HEK293 (cell line): ENCODE measurements around the gene SORL1.
"Not testable (repeated sequence)": the region's sequence is repeated elsewhere in the genome, so short reads cannot be mapped to it uniquely, and the experiment has no call there.

ENCODE experiments used
- CTCF ChIA-PET: fragments of 350-600 bp; formaldehyde crosslinking; extraction: SDS; loops from one replicate; lab custom pipeline; 2021; ENCODE audit warnings: antibody characterized with exemption; lab: Yijun Ruan, JAX
- POLR2A ChIA-PET: fragments of 300-600 bp; formaldehyde crosslinking; extraction: SDS; loops from one replicate; lab custom pipeline; 2020; ENCODE audit warnings: antibody characterized with exemption, inconsistent platforms; lab: Yijun Ruan, JAX
- H3K27ac ChIP-seq: fragments of 200-500 bp; sonication (Bioruptor generic); 2 replicates; pipeline ENCODE4 v1.5.1; 2014; ENCODE audit warnings: low read depth, low read length, control low read depth, inconsistent platforms; ENCODE audit errors: extremely low read depth
- H3K36me3 ChIP-seq, 2 experiments: fragments of 200-500 bp in 1 of 2; sonication (Bioruptor generic) in 1 of 2; 1 replicate in 1 of 2; 2 replicates in 1 of 2; pipeline ENCODE4 v1.5.1; 2014 to 2017; ENCODE audit warnings: inconsistent platforms in 2 of 2, low read length in 2 of 2; ENCODE audit not compliant: control insufficient read depth in 2 of 2, insufficient read depth in 1 of 2
- H3K4me1 ChIP-seq: fragments of 200-500 bp; sonication (Bioruptor generic); 2 replicates; pipeline ENCODE4 v1.5.1; 2014; ENCODE audit warnings: mild to moderate bottlenecking, low read length, inconsistent platforms; ENCODE audit not compliant: control insufficient read depth, insufficient read depth
- H3K4me3 ChIP-seq: 2 replicates; pipeline ENCODE4 v1.5.1; 2011; ENCODE audit warnings: low read depth, mild to moderate bottlenecking, control low read depth, low read length, moderate library complexity
- H3K9me3 ChIP-seq: fragments of 200-500 bp; sonication (Bioruptor generic); 2 replicates; pipeline ENCODE4 v1.5.1; 2014; ENCODE audit warnings: low read depth, low read length, inconsistent platforms; ENCODE audit not compliant: control insufficient read depth, insufficient read depth
- YY1 ChIP-seq: fragments of 450-650 bp; formaldehyde crosslinking; IDR thresholded peaks from 2 replicates; pipeline ENCODE4 v1.5.1; 2018; ENCODE audit warnings: missing biosample characterization, missing genetic modification characterization
- ZBTB17 ChIP-seq: fragments of 450-650 bp; formaldehyde crosslinking; IDR thresholded peaks from 2 replicates; pipeline ENCODE4 v1.5.1; 2016; ENCODE audit warnings: missing biosample characterization, missing genetic modification characterization
- ZFP69B ChIP-seq: fragments of 450-650 bp; formaldehyde crosslinking; IDR thresholded peaks from 2 replicates; pipeline ENCODE4 v1.5.1; 2016; ENCODE audit warnings: missing biosample characterization, missing genetic modification characterization
- ZXDB ChIP-seq: fragments of 450-650 bp; formaldehyde crosslinking; IDR thresholded peaks from 2 replicates; pipeline ENCODE4 v1.5.1; 2016; ENCODE audit warnings: missing biosample characterization, missing genetic modification characterization
- TF ChIP-seq, protein P1 (sequence below): fragments of 450-650 bp; formaldehyde crosslinking; IDR thresholded peaks from 2 replicates; pipeline ENCODE4 v1.5.1; 2016; ENCODE audit warnings: missing biosample characterization, missing genetic modification characterization
- TF ChIP-seq, protein P2 (sequence below): fragments of 450-650 bp; formaldehyde crosslinking; IDR thresholded peaks from 2 replicates; pipeline ENCODE4 v1.5.1; 2016; ENCODE audit warnings: missing biosample characterization, missing genetic modification characterization
- TF ChIP-seq, protein P3 (sequence below): fragments of 450-650 bp; formaldehyde crosslinking; IDR thresholded peaks from 2 replicates; pipeline ENCODE4 v1.5.1; 2016; ENCODE audit warnings: missing biosample characterization, missing genetic modification characterization
- TF ChIP-seq, protein P4 (sequence below): fragments of 450-650 bp; formaldehyde crosslinking; IDR thresholded peaks from 2 replicates; pipeline ENCODE4 v1.5.1; 2017; ENCODE audit warnings: missing biosample characterization, missing genetic modification characterization
- TF ChIP-seq, protein P5 (sequence below): sonication (generic); formaldehyde crosslinking; IDR thresholded peaks from 2 replicates; pipeline ENCODE4 v1.8.1; 2022; ENCODE audit warnings: mild to moderate bottlenecking, moderate library complexity, missing genetic modification reagents

SORL1 gene

DNA sequence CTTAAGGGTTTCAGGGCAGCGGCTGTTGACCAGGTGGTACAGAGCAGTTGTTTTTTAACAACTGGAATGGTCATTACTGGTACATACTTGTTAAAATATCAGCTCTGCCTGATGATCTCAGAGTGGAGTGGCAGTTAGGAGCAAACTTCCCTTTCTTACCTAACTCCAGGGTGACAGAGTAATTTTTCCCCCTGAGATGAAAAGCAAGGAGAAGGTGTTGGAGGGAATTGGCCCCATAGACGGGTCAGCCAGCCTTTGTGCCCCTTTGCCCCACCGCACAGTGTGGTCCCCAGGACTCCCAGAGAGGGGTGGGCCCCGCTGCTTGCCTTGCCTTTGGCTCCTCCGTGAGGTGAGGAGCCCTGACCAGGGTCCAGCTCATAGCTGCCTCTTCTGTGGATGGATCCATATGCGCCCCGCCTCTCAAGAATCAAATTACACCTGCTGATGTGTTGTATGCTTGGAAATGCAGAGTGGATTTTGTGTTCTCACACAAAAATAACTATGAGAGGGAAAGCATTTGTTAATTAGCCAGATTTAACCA is 27.7 kb downstream of the SORL1 start:
- TF ChIP-seq YY1 (tag by site-specific recombination) (no peak), ZBTB17 (tag by site-specific recombination) (no peak), ZXDB (no peak), ZFP69B (tag by site-specific recombination) (peak; percentile 56; the same call in 1 of the 2 replicates)
- TF ChIP-seq, protein P1, sequence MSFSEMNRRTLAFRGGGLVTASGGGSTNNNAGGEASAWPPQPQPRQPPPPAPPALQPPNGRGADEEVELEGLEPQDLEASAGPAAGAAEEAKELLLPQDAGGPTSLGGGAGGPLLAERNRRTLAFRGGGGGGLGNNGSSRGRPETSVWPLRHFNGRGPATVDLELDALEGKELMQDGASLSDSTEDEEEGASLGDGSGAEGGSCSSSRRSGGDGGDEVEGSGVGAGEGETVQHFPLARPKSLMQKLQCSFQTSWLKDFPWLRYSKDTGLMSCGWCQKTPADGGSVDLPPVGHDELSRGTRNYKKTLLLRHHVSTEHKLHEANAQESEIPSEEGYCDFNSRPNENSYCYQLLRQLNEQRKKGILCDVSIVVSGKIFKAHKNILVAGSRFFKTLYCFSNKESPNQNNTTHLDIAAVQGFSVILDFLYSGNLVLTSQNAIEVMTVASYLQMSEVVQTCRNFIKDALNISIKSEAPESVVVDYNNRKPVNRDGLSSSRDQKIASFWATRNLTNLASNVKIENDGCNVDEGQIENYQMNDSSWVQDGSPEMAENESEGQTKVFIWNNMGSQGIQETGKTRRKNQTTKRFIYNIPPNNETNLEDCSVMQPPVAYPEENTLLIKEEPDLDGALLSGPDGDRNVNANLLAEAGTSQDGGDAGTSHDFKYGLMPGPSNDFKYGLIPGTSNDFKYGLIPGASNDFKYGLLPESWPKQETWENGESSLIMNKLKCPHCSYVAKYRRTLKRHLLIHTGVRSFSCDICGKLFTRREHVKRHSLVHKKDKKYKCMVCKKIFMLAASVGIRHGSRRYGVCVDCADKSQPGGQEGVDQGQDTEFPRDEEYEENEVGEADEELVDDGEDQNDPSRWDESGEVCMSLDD (tag by site-specific recombination): no peak
- TF ChIP-seq, protein P2, sequence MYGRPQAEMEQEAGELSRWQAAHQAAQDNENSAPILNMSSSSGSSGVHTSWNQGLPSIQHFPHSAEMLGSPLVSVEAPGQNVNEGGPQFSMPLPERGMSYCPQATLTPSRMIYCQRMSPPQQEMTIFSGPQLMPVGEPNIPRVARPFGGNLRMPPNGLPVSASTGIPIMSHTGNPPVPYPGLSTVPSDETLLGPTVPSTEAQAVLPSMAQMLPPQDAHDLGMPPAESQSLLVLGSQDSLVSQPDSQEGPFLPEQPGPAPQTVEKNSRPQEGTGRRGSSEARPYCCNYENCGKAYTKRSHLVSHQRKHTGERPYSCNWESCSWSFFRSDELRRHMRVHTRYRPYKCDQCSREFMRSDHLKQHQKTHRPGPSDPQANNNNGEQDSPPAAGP: no peak
- TF ChIP-seq, protein P3, sequence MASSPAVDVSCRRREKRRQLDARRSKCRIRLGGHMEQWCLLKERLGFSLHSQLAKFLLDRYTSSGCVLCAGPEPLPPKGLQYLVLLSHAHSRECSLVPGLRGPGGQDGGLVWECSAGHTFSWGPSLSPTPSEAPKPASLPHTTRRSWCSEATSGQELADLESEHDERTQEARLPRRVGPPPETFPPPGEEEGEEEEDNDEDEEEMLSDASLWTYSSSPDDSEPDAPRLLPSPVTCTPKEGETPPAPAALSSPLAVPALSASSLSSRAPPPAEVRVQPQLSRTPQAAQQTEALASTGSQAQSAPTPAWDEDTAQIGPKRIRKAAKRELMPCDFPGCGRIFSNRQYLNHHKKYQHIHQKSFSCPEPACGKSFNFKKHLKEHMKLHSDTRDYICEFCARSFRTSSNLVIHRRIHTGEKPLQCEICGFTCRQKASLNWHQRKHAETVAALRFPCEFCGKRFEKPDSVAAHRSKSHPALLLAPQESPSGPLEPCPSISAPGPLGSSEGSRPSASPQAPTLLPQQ: peak; percentile 73
- Histone ChIP-seq H3K4me1 (no peaks in the 10 kb centered on the region), H3K4me3 (no peak overlapping the region), H3K36me3 (peaks cover 0 to 4% of the 10 kb centered on the region in 2 experiments; a peak in 1 of 3 replicates), H3K27ac (no peak overlapping the region), H3K9me3 (no peaks in the 10 kb centered on the region)
- ChIA-PET CTCF (no interaction called here), POLR2A (no interaction called here)

DNA sequence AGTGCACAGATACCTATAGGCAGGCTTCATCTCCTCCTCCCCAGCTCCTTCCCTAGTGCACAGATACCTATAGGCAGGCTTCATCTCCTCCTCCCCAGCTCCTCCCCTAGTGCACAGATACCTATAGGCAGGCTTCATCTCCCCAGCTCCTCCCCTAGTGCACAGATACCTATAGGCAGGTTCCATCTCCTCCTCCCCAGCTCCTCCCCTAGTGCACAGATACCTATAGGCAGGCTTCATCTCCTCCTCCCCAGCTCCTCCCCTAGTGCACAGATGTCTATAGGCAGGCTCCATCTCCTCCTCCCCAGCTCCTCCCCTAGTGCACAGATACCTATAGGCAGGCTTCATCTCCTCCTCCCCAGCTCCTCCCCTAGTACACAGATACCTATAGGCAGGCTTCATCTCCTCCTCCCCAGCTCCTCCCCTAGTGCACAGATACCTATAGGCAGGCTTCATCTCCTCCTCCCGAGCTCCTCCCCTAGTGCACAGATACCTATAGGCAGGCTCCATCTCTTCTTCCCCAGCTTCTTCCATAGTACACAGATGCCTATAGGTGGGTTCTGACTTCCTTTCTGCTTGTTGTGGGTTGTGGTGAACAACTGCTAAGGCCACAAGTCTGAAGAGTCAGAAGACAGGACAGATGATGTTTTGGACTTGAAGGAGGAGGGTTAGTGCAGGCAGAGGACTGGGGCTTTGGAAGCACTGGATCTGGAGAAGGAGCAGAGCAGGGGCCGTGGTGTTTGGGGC is 29.5 kb downstream of the SORL1 start:
- POLR2A ChIA-PET, H3K27ac ChIP-seq, H3K4me1 ChIP-seq, H3K4me3 ChIP-seq, H3K36me3 ChIP-seq, H3K9me3 ChIP-seq: not testable (repeated sequence)
- CTCF ChIA-PET: interaction anchor here (0.6 kb wide), 1 partner anchor 82 kb away, joined by 3 read pairs; no protein-coding TSS in a partner anchor

DNA sequence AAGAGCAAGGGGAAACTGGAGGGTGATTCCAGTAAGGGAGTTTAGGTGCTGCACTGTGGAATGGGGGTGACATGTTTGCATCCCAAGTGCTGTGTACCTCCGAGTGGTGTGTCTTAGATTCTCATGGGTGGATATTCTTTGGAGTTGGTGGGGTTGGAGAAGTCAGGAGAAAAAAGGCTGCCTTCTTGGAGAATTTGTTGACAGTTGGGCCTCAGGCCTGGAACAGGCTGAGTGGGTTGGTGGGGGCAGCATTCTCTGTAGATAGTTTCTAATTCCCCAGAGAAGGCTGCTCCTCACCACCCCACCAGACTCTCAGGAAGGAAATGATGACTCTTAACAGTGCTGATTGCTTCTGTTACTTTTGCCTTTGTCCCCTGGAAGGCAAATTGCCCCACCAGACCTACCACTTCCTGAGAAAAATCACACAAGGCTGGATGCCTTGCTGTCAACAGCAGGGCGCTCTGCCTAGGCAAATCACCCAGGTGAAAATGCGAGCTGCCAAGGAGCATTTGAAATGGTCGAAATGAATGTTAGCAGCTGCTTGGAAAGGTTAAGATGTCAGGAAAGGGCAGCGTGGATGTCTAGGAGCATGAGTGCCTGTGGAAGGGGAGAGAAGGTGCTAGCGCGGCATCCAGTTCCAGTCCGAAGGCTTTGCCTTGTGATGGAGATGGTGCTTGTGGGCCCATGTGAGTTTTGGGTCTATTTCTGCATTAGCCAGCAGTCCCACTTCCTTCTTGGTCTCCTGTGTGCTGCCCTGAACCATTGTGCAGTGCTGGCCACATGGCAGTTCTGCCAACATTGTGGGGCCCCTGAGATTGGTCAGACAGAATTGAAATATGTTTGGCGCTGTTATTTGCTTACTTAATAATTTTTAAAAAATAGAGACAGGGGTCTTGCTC is 30.4 kb downstream of the SORL1 start:
- no peak overlapping the region for H3K4me3 ChIP-seq
- TF ChIP-seq, protein P4, sequence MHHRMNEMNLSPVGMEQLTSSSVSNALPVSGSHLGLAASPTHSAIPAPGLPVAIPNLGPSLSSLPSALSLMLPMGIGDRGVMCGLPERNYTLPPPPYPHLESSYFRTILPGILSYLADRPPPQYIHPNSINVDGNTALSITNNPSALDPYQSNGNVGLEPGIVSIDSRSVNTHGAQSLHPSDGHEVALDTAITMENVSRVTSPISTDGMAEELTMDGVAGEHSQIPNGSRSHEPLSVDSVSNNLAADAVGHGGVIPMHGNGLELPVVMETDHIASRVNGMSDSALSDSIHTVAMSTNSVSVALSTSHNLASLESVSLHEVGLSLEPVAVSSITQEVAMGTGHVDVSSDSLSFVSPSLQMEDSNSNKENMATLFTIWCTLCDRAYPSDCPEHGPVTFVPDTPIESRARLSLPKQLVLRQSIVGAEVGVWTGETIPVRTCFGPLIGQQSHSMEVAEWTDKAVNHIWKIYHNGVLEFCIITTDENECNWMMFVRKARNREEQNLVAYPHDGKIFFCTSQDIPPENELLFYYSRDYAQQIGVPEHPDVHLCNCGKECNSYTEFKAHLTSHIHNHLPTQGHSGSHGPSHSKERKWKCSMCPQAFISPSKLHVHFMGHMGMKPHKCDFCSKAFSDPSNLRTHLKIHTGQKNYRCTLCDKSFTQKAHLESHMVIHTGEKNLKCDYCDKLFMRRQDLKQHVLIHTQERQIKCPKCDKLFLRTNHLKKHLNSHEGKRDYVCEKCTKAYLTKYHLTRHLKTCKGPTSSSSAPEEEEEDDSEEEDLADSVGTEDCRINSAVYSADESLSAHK (tag by site-specific recombination): peak; percentile 41; the same call in 1 of the 2 replicates
- TF ChIP-seq, protein P5, sequence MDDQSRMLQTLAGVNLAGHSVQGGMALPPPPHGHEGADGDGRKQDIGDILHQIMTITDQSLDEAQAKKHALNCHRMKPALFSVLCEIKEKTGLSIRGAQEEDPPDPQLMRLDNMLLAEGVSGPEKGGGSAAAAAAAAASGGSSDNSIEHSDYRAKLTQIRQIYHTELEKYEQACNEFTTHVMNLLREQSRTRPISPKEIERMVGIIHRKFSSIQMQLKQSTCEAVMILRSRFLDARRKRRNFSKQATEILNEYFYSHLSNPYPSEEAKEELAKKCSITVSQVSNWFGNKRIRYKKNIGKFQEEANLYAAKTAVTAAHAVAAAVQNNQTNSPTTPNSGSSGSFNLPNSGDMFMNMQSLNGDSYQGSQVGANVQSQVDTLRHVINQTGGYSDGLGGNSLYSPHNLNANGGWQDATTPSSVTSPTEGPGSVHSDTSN (CRISPR knock-in tag): no peak

More for the DNA sequence above, 30.4 kb downstream of the SORL1 start:
- ChIA-PET POLR2A (no interaction called here), CTCF (no interaction called here)
- Histone ChIP-seq H3K36me3 (peaks cover 0 to 4% of the 10 kb centered on the region in 2 experiments; a peak in 1 of 3 replicates), H3K9me3 (no peaks in the 10 kb centered on the region), H3K4me1 (no peaks in the 10 kb centered on the region), H3K27ac (no peak overlapping the region)
